ENCODE results near the gene REPIN1. TPM values are rescaled to one million over a fixed set of nuclear protein-coding genes. Genes with fewer than 3 reads are reported as not detected.

The REPIN1 gene
- total RNA-seq, 4 donors from 2014 or later, result 115 to 332 (median 159) TPM

DNA sequence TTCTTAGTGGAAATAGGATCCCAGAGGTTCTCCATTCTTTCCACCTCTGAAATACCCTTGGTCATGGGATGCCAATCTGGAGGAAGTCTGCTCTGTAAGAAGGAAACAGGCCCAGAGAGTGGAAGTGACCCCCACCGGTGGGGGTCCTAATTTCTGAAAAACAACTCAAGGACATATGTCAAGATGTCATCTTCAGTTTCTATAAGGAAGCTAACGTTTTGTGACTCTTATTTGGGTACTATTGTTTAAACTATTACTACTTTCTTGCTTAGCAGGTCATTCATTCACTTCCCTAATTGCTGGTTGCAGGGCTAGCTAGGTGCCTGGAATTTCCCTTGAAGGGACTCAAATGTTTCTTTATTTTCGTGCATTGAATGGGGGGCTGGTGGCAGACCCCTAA, 8.6 kb downstream of the REPIN1 start:
- Histone ChIP-seq H3K4me3 (no peak overlapping the region), H3K27ac (peak overlapping the region; percentile 93 to 99 (median 96)), H3K36me3 (peaks cover 0 to 21% of the 10 kb centered on the region in 2 donors), H3K9me3 (no peaks in the 10 kb centered on the region), H3K4me1 (peaks cover 23 to 29% of the 10 kb centered on the region in 2 donors), H3K27me3 (no peaks in the 10 kb centered on the region)
- no peak for DNase-seq
- in situ Hi-C loops (cut with MboI; ENCODE audit: low sequenced_read_pairs in 4 of 4) (no loop called here), intact Hi-C loops (cut with DNase I; ENCODE audit: low total_unique reads) (loop anchor here (1.0 to 5.0 kb wide), 2 partner anchors 8 to 505 kb away; partner anchors contain the start of gene ATP6V0E2)
- TF ChIP-seq POLR2A (IDR thresholded peaks at IDR 0.05) (no peak), CTCF (IDR thresholded peaks at IDR 0.05 in 4 of 5, conservative IDR thresholded peaks at IDR 0.05 in 1 of 5) (no peak)
- no peak for ATAC-seq

- intact Hi-C loops (cut with DNase I; ENCODE audit: low total_unique reads), result loop anchor here (1.0 to 5.0 kb wide), 2 partner anchors 8 to 505 kb away; partner anchors contain the start of gene ATP6V0E2
- Histone ChIP-seq H3K36me3 (peaks cover 0 to 19% of the 10 kb centered on the region in 2 donors), H3K27ac (peak overlapping the region; percentile 93 to 99 (median 96)), H3K27me3 (no peaks in the 10 kb centered on the region), H3K4me3 (no peak overlapping the region), H3K4me1 (peaks cover 23 to 29% of the 10 kb centered on the region in 2 donors), H3K9me3 (no peaks in the 10 kb centered on the region)
- in situ Hi-C loops (cut with MboI; ENCODE audit: low sequenced_read_pairs in 4 of 4), result no loop called here
- DNase-seq (no peak), ATAC-seq (no peak)
- TF ChIP-seq POLR2A (IDR thresholded peaks at IDR 0.05) (no peak), CTCF (IDR thresholded peaks at IDR 0.05 in 4 of 5, conservative IDR thresholded peaks at IDR 0.05 in 1 of 5) (no peak)
Observed at GRCh38 chr7:150377635-150378034, 9.0 kb downstream of the REPIN1 start.

- Histone ChIP-seq H3K36me3 (peaks cover 0 to 13% of the 10 kb centered on the region in 2 donors), H3K27me3 (no peaks in the 10 kb centered on the region), H3K27ac (peak overlapping the region; percentile 93 to 99 (median 96)), H3K9me3 (no peaks in the 10 kb centered on the region), H3K4me1 (peaks cover 23% of the 10 kb centered on the region in 2 donors), H3K4me3 (peak overlapping the region; percentile 73 to 98 (median 80))
- in situ Hi-C loops (cut with MboI; ENCODE audit: low sequenced_read_pairs in 4 of 4), result no loop called here
- TF ChIP-seq CTCF (IDR thresholded peaks at IDR 0.05 in 4 of 5, conservative IDR thresholded peaks at IDR 0.05 in 1 of 5), result no peak
- TF ChIP-seq POLR2A (IDR thresholded peaks at IDR 0.05), result no peak
- DNase-seq (peak; percentile 69 to 76), ATAC-seq (peak; percentile 55 to 73)
- intact Hi-C loops (cut with DNase I; ENCODE audit: low total_unique reads), result loop anchor here (5.0 kb wide), 1 partner anchor 506 kb away; the partner anchor contains the start of gene ATP6V0E2
Observed at GRCh38 chr7:150378115-150378852, 9.7 kb downstream of the REPIN1 start.

DNA sequence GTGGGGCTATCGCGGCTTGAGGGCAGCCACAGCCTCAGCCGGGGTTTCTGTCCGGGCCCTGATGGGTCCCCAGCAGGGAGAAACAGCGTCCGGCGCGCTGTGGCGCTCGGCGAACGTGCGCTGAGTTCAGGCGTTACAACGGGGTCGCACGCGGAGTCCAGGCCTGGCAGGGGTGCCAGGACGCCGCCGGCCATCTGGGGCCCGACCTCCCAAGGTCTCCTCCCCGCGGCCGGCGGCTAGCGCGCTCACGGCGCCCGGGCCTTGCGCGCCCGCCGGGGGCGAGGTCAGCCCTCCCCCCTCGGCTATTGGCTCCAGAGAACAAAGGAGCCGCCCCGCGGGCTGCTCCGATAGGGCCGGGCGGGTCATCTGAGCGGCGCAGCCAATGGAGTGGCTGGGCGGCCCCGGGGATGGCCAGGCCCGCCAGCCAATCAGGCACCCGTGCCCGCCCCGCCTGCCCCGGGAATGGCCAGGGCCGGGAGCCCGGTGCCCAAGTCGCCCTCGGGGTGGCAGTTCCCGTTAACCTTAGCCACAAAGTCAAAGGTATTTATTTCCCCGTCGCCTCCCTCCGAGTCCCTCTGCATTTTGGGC, 10.3 kb downstream of the REPIN1 start, which contains the start of gene ZNF775:
Gene ZNF775 (plus strand): TSS at position 478 of the 588 bp plus-strand sequence. CDS start 9,141 bp downstream, outside the sequence.
- peaks cover 0 to 7% of the 10 kb centered on the region in 2 donors for H3K36me3 ChIP-seq
- DNase-seq, result peak; percentile 97 to 98
- peak within 1 kb of the TSS; percentile 93 to 99 (median 96) for H3K27ac ChIP-seq
- H3K27me3 ChIP-seq, result no peaks in the 10 kb centered on the region
- intact Hi-C loops (cut with DNase I; ENCODE audit: low total_unique reads) (loop anchor here (1.0 to 5.0 kb wide), 2 partner anchors 26 to 507 kb away; partner anchors contain the start of gene ATP6V0E2), in situ Hi-C loops (cut with MboI; ENCODE audit: low sequenced_read_pairs in 4 of 4) (no loop called here)
- peak within 1 kb of the TSS; percentile 73 to 98 (median 80) for H3K4me3 ChIP-seq
- peaks cover 16 to 17% of the 10 kb centered on the region in 2 donors for H3K4me1 ChIP-seq
- peak; percentile 82 to 83 for ATAC-seq
- no peaks in the 10 kb centered on the region for H3K9me3 ChIP-seq
- TF ChIP-seq CTCF (IDR thresholded peaks at IDR 0.05 in 4 of 5, conservative IDR thresholded peaks at IDR 0.05 in 1 of 5), result peak in 1 of 5 experiments; percentile 8
- TF ChIP-seq POLR2A (IDR thresholded peaks at IDR 0.05), result peak; percentile 91 to 96

Data from gastrocnemius medialis (tissue), 4 donors.